Measurements from ENCODE around the gene HCN1. TPM values are rescaled to one million over a fixed set of nuclear protein-coding genes. Genes with fewer than 3 reads are reported as not detected.
A peak's percentile ranks its signal among the peaks of the same experiment; 100 is the strongest.

HCN1 gene
- total RNA-seq, 1 donor from 2014 or later = 1.2 TPM

DNA sequence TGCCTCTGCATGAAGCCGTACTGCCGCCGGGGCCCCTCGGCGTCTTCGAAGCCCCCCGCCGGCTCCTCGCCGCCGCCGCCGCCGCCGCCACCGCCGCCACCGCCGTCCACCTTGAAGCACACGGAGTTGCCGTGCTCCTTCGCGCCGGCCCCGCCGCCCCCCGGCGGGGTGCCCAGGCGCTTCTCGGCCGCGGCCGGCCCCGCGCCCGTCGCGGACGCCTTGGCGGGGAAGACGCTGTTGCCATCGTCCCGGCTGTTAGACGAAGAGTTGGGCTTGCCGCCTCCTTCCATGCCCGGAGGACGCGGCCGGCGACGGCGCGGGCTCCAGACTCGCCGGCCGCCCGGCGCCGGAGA lies 400 bp downstream of the HCN1 start:
- H3K27ac Mint-ChIP-seq (ENCODE audit: unreplicated experiment) = no peak overlapping the region
- H3K27me3 Mint-ChIP-seq (ENCODE audit: low read depth) = peaks cover 56% of the 10 kb centered on the region
- H3K9me3 Mint-ChIP-seq = no peaks in the 10 kb centered on the region
- peak overlapping the region; percentile 54 for H3K4me3 Mint-ChIP-seq
- TF ChIP-seq, protein P1, sequence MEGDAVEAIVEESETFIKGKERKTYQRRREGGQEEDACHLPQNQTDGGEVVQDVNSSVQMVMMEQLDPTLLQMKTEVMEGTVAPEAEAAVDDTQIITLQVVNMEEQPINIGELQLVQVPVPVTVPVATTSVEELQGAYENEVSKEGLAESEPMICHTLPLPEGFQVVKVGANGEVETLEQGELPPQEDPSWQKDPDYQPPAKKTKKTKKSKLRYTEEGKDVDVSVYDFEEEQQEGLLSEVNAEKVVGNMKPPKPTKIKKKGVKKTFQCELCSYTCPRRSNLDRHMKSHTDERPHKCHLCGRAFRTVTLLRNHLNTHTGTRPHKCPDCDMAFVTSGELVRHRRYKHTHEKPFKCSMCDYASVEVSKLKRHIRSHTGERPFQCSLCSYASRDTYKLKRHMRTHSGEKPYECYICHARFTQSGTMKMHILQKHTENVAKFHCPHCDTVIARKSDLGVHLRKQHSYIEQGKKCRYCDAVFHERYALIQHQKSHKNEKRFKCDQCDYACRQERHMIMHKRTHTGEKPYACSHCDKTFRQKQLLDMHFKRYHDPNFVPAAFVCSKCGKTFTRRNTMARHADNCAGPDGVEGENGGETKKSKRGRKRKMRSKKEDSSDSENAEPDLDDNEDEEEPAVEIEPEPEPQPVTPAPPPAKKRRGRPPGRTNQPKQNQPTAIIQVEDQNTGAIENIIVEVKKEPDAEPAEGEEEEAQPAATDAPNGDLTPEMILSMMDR (conservative IDR thresholded peaks at IDR 0.05) = no peak
- DNase-seq (ENCODE audit: low read depth, low spot score) = no peak
- peaks cover 16% of the 10 kb centered on the region for H3K4me1 Mint-ChIP-seq
- H3K36me3 Mint-ChIP-seq (ENCODE audit: low read depth) = no peaks in the 10 kb centered on the region

DNA sequence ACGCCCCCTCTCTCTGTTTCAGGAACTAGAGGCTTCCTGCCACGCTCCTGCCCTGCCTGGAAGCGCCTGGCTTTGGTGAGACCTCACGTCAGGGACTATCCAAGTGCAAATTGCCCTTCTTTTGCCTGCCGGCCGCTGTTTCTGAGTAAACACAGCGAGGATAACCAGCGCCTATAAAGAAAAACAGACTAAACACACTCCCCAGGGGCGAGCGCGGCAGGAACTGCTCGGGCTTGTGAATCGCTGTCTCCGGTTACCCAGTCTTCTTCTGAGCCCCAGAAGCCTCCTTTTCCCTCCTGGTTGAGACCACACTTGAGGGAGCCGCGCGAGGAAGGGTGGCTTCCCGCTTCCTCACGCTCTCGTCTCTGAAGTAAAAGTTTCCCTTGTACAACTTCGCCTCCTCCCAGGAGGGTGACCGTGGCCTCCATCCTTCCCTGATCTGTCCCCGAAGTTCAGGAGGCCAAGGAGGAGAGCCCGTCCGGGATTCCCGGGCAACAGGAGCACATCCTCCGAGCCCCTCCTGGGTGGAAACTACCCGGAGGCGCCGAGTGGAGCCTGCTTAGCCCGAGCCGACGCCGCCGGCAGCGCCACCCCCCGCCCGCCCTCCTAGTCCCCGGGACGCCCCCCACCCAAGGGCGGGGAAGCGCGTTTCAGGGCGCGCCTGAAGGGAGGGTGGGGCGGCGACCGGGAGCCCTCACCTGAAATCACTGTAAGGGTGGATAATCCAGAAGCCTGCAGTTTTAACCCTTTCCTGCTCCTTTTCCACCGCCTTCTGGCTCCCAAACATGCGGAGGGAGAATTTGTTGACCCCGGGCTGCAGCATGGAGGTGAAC lies 993 bp downstream of the HCN1 start:
- peak; percentile 8 for DNase-seq (ENCODE audit: low read depth, low spot score)
- H3K4me1 Mint-ChIP-seq = peaks cover 16% of the 10 kb centered on the region
- no peaks in the 10 kb centered on the region for H3K9me3 Mint-ChIP-seq
- no peaks in the 10 kb centered on the region for H3K36me3 Mint-ChIP-seq (ENCODE audit: low read depth)
- TF ChIP-seq, protein P1 (conservative IDR thresholded peaks at IDR 0.05) = no peak
- no peak overlapping the region for H3K27ac Mint-ChIP-seq (ENCODE audit: unreplicated experiment)
- peak overlapping the region; percentile 76 for H3K4me3 Mint-ChIP-seq
- peaks cover 61% of the 10 kb centered on the region for H3K27me3 Mint-ChIP-seq (ENCODE audit: low read depth)

DNA sequence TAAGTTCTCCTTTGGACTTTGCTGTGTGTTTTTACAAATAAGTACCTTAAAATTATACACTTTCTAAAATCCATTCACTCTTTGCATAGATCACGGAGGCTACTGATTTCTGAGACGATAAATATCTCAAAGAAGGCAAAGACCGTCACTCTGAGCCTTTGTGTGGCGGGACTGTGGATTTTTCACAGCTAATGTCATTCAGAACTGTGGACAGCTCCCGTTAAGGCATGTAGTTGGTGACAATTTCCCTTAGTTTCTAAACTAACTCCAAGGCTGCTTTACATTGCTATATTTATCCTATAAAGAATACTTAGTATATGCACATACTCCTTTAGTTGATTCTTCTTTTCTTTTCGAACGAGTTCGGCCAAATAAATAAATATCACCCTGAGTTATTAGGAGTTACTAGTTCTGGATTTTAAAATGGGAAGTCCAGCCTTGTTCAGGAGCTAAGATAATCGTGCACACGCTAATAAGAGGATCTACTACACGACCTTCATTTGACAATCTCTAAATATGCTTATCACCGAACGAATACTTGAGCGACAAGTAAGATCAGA lies 1.8 kb downstream of the HCN1 start:
- H3K27me3 Mint-ChIP-seq (ENCODE audit: low read depth) = peaks cover 66% of the 10 kb centered on the region
- peak; percentile 14 for DNase-seq (ENCODE audit: low read depth, low spot score)
- no peaks in the 10 kb centered on the region for H3K36me3 Mint-ChIP-seq (ENCODE audit: low read depth)

DNA sequence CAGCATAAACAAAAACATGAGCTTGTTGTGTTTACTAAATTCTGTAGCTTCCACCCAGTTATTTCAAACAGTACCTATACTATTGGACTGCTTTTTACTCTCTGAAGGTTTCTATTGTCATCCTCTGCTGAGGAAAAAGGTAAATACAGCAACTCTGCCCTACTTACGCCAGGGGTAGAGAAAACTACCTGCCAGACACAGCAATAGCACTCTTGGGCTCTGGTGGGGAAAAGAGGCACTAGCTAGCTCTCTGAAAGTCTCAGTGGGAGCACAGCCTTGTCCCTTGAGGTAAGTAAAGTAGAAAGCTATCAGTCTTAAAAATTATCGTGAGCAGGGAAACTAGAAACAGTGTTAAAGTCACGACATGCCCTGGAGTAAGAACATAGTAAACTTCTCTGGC lies 3.7 kb downstream of the HCN1 start:
- Mint-ChIP-seq H3K4me1 (peaks cover 16% of the 10 kb centered on the region), H3K27me3 (ENCODE audit: low read depth) (peaks cover 78% of the 10 kb centered on the region), H3K27ac (ENCODE audit: unreplicated experiment) (no peak overlapping the region), H3K9me3 (no peaks in the 10 kb centered on the region), H3K4me3 (no peak overlapping the region), H3K36me3 (ENCODE audit: low read depth) (no peaks in the 10 kb centered on the region)
- TF ChIP-seq, protein P1 (conservative IDR thresholded peaks at IDR 0.05) = no peak
- no peak for DNase-seq (ENCODE audit: low read depth, low spot score)

More for the DNA sequence above, 1.8 kb downstream of the HCN1 start:
- Mint-ChIP-seq H3K9me3 (no peaks in the 10 kb centered on the region), H3K4me3 (peak overlapping the region; percentile 76), H3K27ac (ENCODE audit: unreplicated experiment) (no peak overlapping the region), H3K4me1 (peaks cover 16% of the 10 kb centered on the region)
- TF ChIP-seq, protein P1 (conservative IDR thresholded peaks at IDR 0.05) = no peak

DNA sequence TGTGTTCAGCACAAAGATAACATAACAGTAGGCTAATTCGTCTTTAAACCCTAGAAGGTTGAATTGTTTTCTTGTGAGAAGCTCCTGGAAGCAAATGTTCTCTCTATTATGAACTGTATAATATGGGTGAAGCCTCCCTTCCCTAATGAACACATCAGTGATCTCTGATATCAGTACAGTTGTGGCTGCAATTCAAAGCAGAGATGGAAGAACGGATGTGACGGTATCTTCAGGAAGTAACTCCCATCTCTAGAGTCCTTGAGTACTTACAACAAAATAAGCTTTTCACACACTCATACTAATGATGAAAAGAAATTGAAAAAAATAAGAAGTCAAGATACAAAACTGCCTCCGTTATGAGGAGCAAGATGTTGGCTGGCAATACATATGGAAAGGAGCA lies 4.5 kb downstream of the HCN1 start:
- Mint-ChIP-seq H3K27me3 (ENCODE audit: low read depth) (peaks cover 76% of the 10 kb centered on the region), H3K4me3 (no peak overlapping the region)

More for the DNA sequence above, 4.5 kb downstream of the HCN1 start:
- H3K36me3 Mint-ChIP-seq (ENCODE audit: low read depth) = no peaks in the 10 kb centered on the region
- DNase-seq (ENCODE audit: low read depth, low spot score) = no peak
- no peak overlapping the region for H3K27ac Mint-ChIP-seq (ENCODE audit: unreplicated experiment)
- H3K9me3 Mint-ChIP-seq = no peaks in the 10 kb centered on the region
- TF ChIP-seq, protein P1 (conservative IDR thresholded peaks at IDR 0.05) = no peak
- peaks cover 16% of the 10 kb centered on the region for H3K4me1 Mint-ChIP-seq

All from neural crest cell (in vitro differentiated cells).